Measurements from ENCODE around the gene URM1.

URM1 gene

DNA sequence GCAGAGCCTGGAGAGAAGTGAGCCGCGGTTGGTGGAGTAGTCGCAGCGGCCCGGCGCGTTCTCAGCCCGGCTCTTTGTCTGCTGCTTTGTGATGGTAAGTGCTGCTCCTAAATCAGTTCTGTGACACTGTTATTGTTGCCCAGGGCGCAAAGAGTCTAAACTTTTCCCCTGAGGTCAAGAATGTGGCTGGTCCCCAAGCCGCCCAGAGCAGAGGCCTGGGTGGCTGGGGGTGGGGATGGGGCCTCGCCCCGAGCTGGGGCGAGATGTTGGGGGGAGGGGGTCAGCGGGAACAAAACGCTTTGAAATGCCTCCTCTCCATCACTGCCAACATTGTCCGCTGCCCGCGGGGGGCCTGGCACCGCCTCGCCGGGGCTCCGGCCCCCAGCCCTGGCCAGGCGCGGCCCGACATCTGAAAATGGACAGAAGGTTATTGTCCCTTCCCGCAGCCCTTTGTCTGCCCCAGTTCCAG is 37.8 kb downstream of the URM1 start:
- no peak overlapping the region for H3K27ac ChIP-seq (replicated peaks)
- H3K4me3 ChIP-seq (replicated peaks; ENCODE audit: insufficient read depth, low read length) = no peak overlapping the region
- peaks cover 5% of the 10 kb centered on the region for H3K27me3 ChIP-seq (ENCODE audit: insufficient read depth, poor library complexity, severe bottlenecking)
- TF ChIP-seq SPI1 (IDR thresholded peaks at IDR 0.05; ENCODE audit: borderline replicate concordance, low read depth) = no peak
- TF ChIP-seq GABPA (IDR thresholded peaks at IDR 0.05; ENCODE audit: low read depth) = no peak
- TF ChIP-seq, protein P1, sequence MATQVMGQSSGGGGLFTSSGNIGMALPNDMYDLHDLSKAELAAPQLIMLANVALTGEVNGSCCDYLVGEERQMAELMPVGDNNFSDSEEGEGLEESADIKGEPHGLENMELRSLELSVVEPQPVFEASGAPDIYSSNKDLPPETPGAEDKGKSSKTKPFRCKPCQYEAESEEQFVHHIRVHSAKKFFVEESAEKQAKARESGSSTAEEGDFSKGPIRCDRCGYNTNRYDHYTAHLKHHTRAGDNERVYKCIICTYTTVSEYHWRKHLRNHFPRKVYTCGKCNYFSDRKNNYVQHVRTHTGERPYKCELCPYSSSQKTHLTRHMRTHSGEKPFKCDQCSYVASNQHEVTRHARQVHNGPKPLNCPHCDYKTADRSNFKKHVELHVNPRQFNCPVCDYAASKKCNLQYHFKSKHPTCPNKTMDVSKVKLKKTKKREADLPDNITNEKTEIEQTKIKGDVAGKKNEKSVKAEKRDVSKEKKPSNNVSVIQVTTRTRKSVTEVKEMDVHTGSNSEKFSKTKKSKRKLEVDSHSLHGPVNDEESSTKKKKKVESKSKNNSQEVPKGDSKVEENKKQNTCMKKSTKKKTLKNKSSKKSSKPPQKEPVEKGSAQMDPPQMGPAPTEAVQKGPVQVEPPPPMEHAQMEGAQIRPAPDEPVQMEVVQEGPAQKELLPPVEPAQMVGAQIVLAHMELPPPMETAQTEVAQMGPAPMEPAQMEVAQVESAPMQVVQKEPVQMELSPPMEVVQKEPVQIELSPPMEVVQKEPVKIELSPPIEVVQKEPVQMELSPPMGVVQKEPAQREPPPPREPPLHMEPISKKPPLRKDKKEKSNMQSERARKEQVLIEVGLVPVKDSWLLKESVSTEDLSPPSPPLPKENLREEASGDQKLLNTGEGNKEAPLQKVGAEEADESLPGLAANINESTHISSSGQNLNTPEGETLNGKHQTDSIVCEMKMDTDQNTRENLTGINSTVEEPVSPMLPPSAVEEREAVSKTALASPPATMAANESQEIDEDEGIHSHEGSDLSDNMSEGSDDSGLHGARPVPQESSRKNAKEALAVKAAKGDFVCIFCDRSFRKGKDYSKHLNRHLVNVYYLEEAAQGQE (IDR thresholded peaks at IDR 0.05; ENCODE audit: insufficient replicate concordance, low read depth) = no peak
- TF ChIP-seq POLR2AphosphoS5 (IDR thresholded peaks at IDR 0.05; ENCODE audit: low read depth) = no peak
- TF ChIP-seq, protein P2, sequence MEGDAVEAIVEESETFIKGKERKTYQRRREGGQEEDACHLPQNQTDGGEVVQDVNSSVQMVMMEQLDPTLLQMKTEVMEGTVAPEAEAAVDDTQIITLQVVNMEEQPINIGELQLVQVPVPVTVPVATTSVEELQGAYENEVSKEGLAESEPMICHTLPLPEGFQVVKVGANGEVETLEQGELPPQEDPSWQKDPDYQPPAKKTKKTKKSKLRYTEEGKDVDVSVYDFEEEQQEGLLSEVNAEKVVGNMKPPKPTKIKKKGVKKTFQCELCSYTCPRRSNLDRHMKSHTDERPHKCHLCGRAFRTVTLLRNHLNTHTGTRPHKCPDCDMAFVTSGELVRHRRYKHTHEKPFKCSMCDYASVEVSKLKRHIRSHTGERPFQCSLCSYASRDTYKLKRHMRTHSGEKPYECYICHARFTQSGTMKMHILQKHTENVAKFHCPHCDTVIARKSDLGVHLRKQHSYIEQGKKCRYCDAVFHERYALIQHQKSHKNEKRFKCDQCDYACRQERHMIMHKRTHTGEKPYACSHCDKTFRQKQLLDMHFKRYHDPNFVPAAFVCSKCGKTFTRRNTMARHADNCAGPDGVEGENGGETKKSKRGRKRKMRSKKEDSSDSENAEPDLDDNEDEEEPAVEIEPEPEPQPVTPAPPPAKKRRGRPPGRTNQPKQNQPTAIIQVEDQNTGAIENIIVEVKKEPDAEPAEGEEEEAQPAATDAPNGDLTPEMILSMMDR (IDR thresholded peaks at IDR 0.05; ENCODE audit: insufficient read depth, low read length) = no peak
- no peak for DNase-seq (ENCODE audit: low read depth in 1 of 2, low spot score in 1 of 2)

DNA sequence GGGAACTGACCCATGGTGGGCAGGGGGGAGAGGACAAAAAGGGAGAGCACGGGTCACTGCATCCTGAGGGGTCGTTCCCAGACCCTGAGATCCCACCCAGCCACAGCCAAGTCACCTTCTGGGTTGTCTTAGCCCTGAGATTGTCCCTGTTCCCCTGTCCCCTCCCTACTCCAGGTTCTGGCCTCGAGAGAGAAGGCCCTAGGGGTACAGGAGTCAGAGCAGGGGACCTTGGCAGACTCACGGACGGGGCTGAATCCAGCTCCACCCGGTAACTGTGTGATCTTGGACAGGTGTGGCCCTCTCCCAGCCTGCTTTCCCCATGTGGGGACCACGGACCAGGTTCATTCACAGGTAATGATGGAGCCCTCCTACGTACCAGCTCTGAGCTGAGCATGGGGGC is 38.3 kb downstream of the URM1 start:
- TF ChIP-seq GABPA (IDR thresholded peaks at IDR 0.05; ENCODE audit: low read depth) = no peak
- TF ChIP-seq, protein P1 (IDR thresholded peaks at IDR 0.05; ENCODE audit: insufficient replicate concordance, low read depth) = no peak
- TF ChIP-seq POLR2AphosphoS5 (IDR thresholded peaks at IDR 0.05; ENCODE audit: low read depth) = no peak
- TF ChIP-seq SPI1 (IDR thresholded peaks at IDR 0.05; ENCODE audit: borderline replicate concordance, low read depth) = no peak
- TF ChIP-seq, protein P2 (IDR thresholded peaks at IDR 0.05; ENCODE audit: insufficient read depth, low read length) = no peak
- no peak overlapping the region for H3K4me3 ChIP-seq (replicated peaks; ENCODE audit: insufficient read depth, low read length)
- H3K27me3 ChIP-seq (ENCODE audit: insufficient read depth, poor library complexity, severe bottlenecking) = peaks cover 6% of the 10 kb centered on the region
- no peak overlapping the region for H3K27ac ChIP-seq (replicated peaks)
- DNase-seq (ENCODE audit: low read depth in 1 of 2, low spot score in 1 of 2) = no peak

DNA sequence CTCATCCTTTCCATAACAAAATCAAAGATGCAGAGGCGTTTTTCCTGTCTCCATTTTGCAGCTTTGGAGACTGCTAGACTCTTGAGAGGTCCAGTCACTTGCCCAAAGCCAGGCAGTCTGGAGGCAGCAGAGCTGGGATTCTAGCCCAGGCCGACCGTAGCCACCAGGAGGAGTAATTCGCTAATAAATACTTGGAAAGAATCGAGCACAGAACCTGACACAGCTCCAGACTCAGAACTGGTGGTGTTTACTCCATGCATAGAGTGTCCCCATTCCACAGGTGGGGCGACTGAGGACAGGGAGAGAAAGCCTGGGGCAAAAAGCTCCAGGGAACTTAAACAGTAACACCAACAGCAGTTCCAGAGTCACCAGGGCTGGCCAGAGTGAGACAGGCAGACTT is 38.8 kb downstream of the URM1 start:
- peaks cover 6% of the 10 kb centered on the region for H3K27me3 ChIP-seq (ENCODE audit: insufficient read depth, poor library complexity, severe bottlenecking)
- no peak overlapping the region for H3K4me3 ChIP-seq (replicated peaks; ENCODE audit: insufficient read depth, low read length)
- DNase-seq (ENCODE audit: low read depth in 1 of 2, low spot score in 1 of 2) = no peak
- TF ChIP-seq POLR2AphosphoS5 (IDR thresholded peaks at IDR 0.05; ENCODE audit: low read depth) (no peak), SPI1 (IDR thresholded peaks at IDR 0.05; ENCODE audit: borderline replicate concordance, low read depth) (no peak), GABPA (IDR thresholded peaks at IDR 0.05; ENCODE audit: low read depth) (no peak)
- TF ChIP-seq, protein P2 (IDR thresholded peaks at IDR 0.05; ENCODE audit: insufficient read depth, low read length) = no peak
- TF ChIP-seq, protein P1 (IDR thresholded peaks at IDR 0.05; ENCODE audit: insufficient replicate concordance, low read depth) = no peak
- no peak overlapping the region for H3K27ac ChIP-seq (replicated peaks)

Data from HL-60 (cell line).